GM12878 (cell line): ENCODE results near the gene ZACN. TPM values are rescaled to one million over a fixed set of nuclear protein-coding genes. Genes with fewer than 3 reads are reported as not detected.

Experiments
- ATAC-seq: fragments of 200-7000 bp; cut with Tn5 transposase; 3 replicates; pipeline ENCODE4 v1.9.1; 2020; ENCODE audit warnings: mild to moderate bottlenecking, moderate library complexity
- BruUV-seq: library from RNA; stranded (reverse); fragments of 400-500 nt; replicated peaks from 2 replicates; lab custom pipeline; 2021; lab: Mats Ljungman, UMichigan
- CTCF ChIA-PET: fragments of 300-600 bp; sonication (Branson Sonifier 250); formaldehyde crosslinking; extraction: SDS; loops from one replicate; lab custom pipeline; 2021; ENCODE audit warnings: inconsistent platforms; lab: Yijun Ruan, JAX
- POLR2A ChIA-PET: fragments of 350-600 bp; formaldehyde crosslinking; extraction: SDS; loops from one replicate; lab custom pipeline; 2021; ENCODE audit warnings: inconsistent platforms; lab: Charles Lee
- RAD21 ChIA-PET: fragments of 300-600 bp; sonication (Branson Sonifier 250); formaldehyde crosslinking; loops from one replicate; lab custom pipeline; 2023; ENCODE audit warnings: antibody characterized with exemption; ENCODE audit not compliant: unreplicated experiment; lab: Charles Lee
- SMC1A ChIA-PET: fragments of 300-600 bp; sonication (Branson Sonifier 250); formaldehyde crosslinking; loops from one replicate; lab custom pipeline; 2023; ENCODE audit not compliant: unreplicated experiment, uncharacterized antibody; lab: Charles Lee
- DNase-seq: peaks from one replicate; pipeline ENCODE4 v3.0.0-alpha.2; 2011; ENCODE audit warnings: low read depth, low spot score
- FAIRE-seq: peaks from 3 replicates; lab custom pipeline; 2011; peaks lifted over from hg19 to GRCh38; lab: Jason Lieb, UNC
- H2AFZ ChIP-seq: 2 replicates; pipeline ENCODE4 v1.6.0; 2011; ENCODE audit warnings: low read depth, low read length, control low read depth; ENCODE audit not compliant: control insufficient read depth
- H3K27ac ChIP-seq: 2 replicates; pipeline ENCODE4 v1.5.1; 2011; ENCODE audit warnings: control low read depth; ENCODE audit not compliant: control insufficient read depth, insufficient read depth
- H3K27me3 ChIP-seq, 2 experiments: replicated peaks in 1 of 2; 2 replicates each; pipeline versions ENCODE4 v1.6.0 to v1.6.1; 2011; ENCODE audit warnings: low read length in 1 of 2; ENCODE audit not compliant: control insufficient read depth in 2 of 2, insufficient read depth in 2 of 2
- H3K36me3 ChIP-seq, 2 experiments: 2 replicates each; pipeline ENCODE4 v1.5.1; 2011; ENCODE audit warnings: low read length in 1 of 2; ENCODE audit not compliant: control insufficient read depth in 2 of 2, insufficient read depth in 2 of 2
- H3K4me1 ChIP-seq: 2 replicates; pipeline ENCODE4 v1.6.1; 2011; ENCODE audit warnings: mild to moderate bottlenecking, low read length, moderate library complexity, mixed read lengths; ENCODE audit not compliant: control insufficient read depth, insufficient read depth
- H3K4me2 ChIP-seq: 2 replicates; pipeline ENCODE4 v1.6.0; 2011; ENCODE audit warnings: control low read depth; ENCODE audit not compliant: control insufficient read depth, insufficient read depth
- H3K4me3 ChIP-seq: fragments of 200-600 bp; sonication (generic); 2 replicates; pipeline ENCODE4 v1.5.1; 2016
- H3K79me2 ChIP-seq: 2 replicates; pipeline ENCODE4 v1.6.0; 2011; ENCODE audit warnings: low read length; ENCODE audit not compliant: control insufficient read depth, insufficient read depth
- H3K9ac ChIP-seq: 2 replicates; pipeline ENCODE4 v1.8.0; 2011; ENCODE audit warnings: low read length, control low read depth, mixed read lengths; ENCODE audit not compliant: control insufficient read depth, insufficient read depth
- H3K9me3 ChIP-seq: replicated peaks from 3 replicates; pipeline ENCODE4 v1.5.1; 2011; ENCODE audit warnings: mild to moderate bottlenecking, low read length; ENCODE audit not compliant: control insufficient read depth, insufficient read depth
- H4K20me1 ChIP-seq: 2 replicates; pipeline ENCODE4 v1.6.0; 2011; ENCODE audit not compliant: control insufficient read depth, insufficient read depth
- IKZF2 ChIP-seq, 2 experiments: fragments of 450-650 bp; IDR thresholded peaks; 2 replicates each; pipeline ENCODE4 v1.6.1; 2017; ENCODE audit warnings: mild to moderate bottlenecking in 2 of 2, moderate library complexity in 2 of 2
- JUNB ChIP-seq: IDR thresholded peaks from 2 replicates; pipeline ENCODE4 v1.6.1; 2016; ENCODE audit warnings: antibody characterized with exemption, mild to moderate bottlenecking
- KLF5 ChIP-seq: fragments of 450-650 bp; IDR thresholded peaks from 2 replicates; pipeline ENCODE4 v1.6.1; 2014; ENCODE audit warnings: mild to moderate bottlenecking; ENCODE audit not compliant: partially characterized antibody
- NBN ChIP-seq: fragments of 450-650 bp; IDR thresholded peaks from 2 replicates; pipeline ENCODE4 v1.6.1; 2016
- NR2C2 ChIP-seq: IDR thresholded peaks from 2 replicates; pipeline ENCODE4 v1.6.1; 2011; ENCODE audit warnings: borderline replicate concordance, low read depth; ENCODE audit not compliant: control insufficient read depth, insufficient read length
- POLR2AphosphoS2 ChIP-seq: IDR thresholded peaks from 2 replicates; pipeline ENCODE4 v1.6.1; 2011; ENCODE audit warnings: low read depth, mild to moderate bottlenecking, low read length, improper control_type of control experiment, moderate library complexity
- POLR2AphosphoS5 ChIP-seq: IDR thresholded peaks from 2 replicates; pipeline ENCODE4 v1.6.1; 2011; ENCODE audit warnings: mild to moderate bottlenecking, low read length, inconsistent platforms
- SIN3A ChIP-seq: IDR thresholded peaks from 2 replicates; pipeline ENCODE4 v1.6.1; 2012; ENCODE audit warnings: low read depth, low read length, improper control_type of control experiment
- SMAD1 ChIP-seq: fragments of 450-650 bp; IDR thresholded peaks from 2 replicates; pipeline ENCODE4 v1.6.1; 2018; ENCODE audit warnings: mild to moderate bottlenecking, low read depth; ENCODE audit not compliant: partially characterized antibody
- SREBF2 ChIP-seq: IDR thresholded peaks from 2 replicates; pipeline ENCODE4 v1.6.1; 2012; ENCODE audit warnings: mild to moderate bottlenecking, low read length
- SRF ChIP-seq, 2 experiments: IDR thresholded peaks; 2 replicates each; pipeline ENCODE4 v1.6.1; 2011; ENCODE audit warnings: low read depth in 2 of 2, low read length in 2 of 2, mild to moderate bottlenecking in 1 of 2, moderate library complexity in 1 of 2
- STAT1 ChIP-seq: fragments of 450-650 bp; conservative IDR thresholded peaks from 2 replicates; pipeline ENCODE4 v1.6.1; 2014; ENCODE audit warnings: antibody characterized with exemption, mild to moderate bottlenecking
- STAT3 ChIP-seq: IDR thresholded peaks from 2 replicates; pipeline ENCODE4 v1.6.1; 2011; ENCODE audit warnings: low read depth, low read length, improper control_type of control experiment
- TCF3 ChIP-seq: IDR thresholded peaks from 2 replicates; pipeline ENCODE4 v1.6.1; 2012; ENCODE audit warnings: low read depth, mild to moderate bottlenecking, low read length, borderline replicate concordance; ENCODE audit not compliant: insufficient read depth
- ZNF207 ChIP-seq: fragments of 450-650 bp; IDR thresholded peaks from 2 replicates; pipeline ENCODE4 v1.6.1; 2014; ENCODE audit warnings: antibody characterized with exemption, mild to moderate bottlenecking, borderline replicate concordance
- ZNF217 ChIP-seq: fragments of 450-650 bp; IDR thresholded peaks from 2 replicates; pipeline ENCODE4 v1.6.1; 2017; ENCODE audit warnings: antibody characterized with exemption, mild to moderate bottlenecking
- ZNF274 ChIP-seq: IDR thresholded peaks from one replicate; pipeline ENCODE4 v1.8.0; 2011; ENCODE audit not compliant: insufficient read length, insufficient read depth
- ZZZ3 ChIP-seq: IDR thresholded peaks from 2 replicates; pipeline ENCODE4 v1.6.1; 2011; ENCODE audit warnings: low read depth; ENCODE audit not compliant: control insufficient read depth, insufficient read length
- WGBS: methylation state at CpG from one replicate; pipeline ENCODE4 v1.1.6; 2016; ENCODE audit warnings: low lambda C conversion rate; ENCODE audit not compliant: insufficient replicate concordance, insufficient coverage; ENCODE audit errors: missing lambda C conversion rate; 5-methylcytosine and 5-hydroxymethylcytosine counted together
- in situ Hi-C: fragments of 300-500 bp; cut with MboI; formaldehyde crosslinking; loops from 9 replicates; pipeline ENCODE4 v1.14.3; 2018; ENCODE audit warnings: mixed read lengths
- intact Hi-C: fragments of 100-400 bp; cut with micrococcal nuclease; formaldehyde crosslinking; loops from one replicate; pipeline ENCODE4 v1.14.2; 2022; ENCODE audit not compliant: unreplicated experiment
- polyA plus RNA-seq, 11 experiments: library from polyadenylated mRNA; depleted of rRNA in 4 of 11; unstranded in 6 of 11; stranded (reverse) in 5 of 11; fragments of >200 nt; fragmentation: Nextera tagmentation in 4 of 11; fragmentation: Illumina TruSeq in 1 of 11; extraction: Ambion mirVana in 4 of 11; extraction: Trizol in 1 of 11; gene quantifications; 1 replicate in 1 of 11; 2 replicates in 10 of 11; pipeline versions ENCODE4 v1.2.1 to v1.2.3, GENCODE V29; 2011 to 2016; ENCODE audit warnings: inconsistent platforms in 2 of 11, missing spikeins in 2 of 11, low read depth in 1 of 11
- total RNA-seq, 4 experiments: library from RNA; depleted of rRNA in 3 of 4; stranded (reverse); fragments of >200 nt in 3 of 4; fragmentation: Illumina TruSeq in 1 of 4; extraction: Trizol in 1 of 4; gene quantifications; 2 replicates each; pipeline versions ENCODE4 v1.2.1 to v1.2.3, GENCODE V29; 2013 to 2021
- TF ChIP-seq, protein P1 (sequence below): fragments of 450-650 bp; IDR thresholded peaks from 2 replicates; pipeline ENCODE4 v1.6.1; 2017; ENCODE audit warnings: low read depth, mild to moderate bottlenecking, moderate library complexity
- TF ChIP-seq, protein P2 (sequence below): fragments of 450-650 bp; IDR thresholded peaks from 2 replicates; pipeline ENCODE4 v1.6.1; 2017; ENCODE audit warnings: mild to moderate bottlenecking, moderate library complexity

ZACN gene
- total and polyA plus RNA-seq, 10 of the 15 experiments (the other 5 are each of a cell fraction or from before 2014, with no cell fraction given): 0.06 to 11.3 (median 0.47) TPM; not detected in 2

DNA sequence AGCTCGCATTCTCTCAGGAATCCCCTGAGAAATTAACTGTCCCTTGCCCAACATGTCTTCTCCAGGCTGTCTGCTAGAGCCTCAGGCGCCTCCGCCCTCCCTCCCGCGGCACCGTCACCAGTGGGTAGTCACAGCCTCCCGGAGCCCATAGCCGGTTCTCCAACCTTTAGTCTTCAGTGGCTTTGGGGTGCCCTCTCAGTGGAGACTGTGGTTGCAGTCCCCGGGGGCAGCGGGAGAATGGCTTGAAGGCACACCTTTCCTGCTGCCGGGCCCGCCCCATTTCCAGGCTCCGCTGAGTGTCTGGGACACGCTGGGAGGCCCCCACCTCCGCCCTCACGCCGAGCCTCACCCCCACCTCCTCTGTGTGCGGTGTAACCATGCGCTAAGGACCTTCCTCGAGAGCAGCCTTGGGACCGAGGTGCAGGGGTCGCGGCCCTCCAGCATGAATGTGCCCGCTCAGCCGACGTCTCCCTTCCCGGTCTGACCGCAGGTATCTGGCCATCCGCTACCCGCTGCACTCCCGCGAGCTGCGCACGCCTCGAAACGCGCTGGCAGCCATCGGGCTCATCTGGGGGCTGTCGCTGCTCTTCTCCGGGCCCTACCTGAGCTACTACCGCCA, 2.7 kb upstream of the ZACN start:
- Histone ChIP-seq H2AFZ (no peak overlapping the region), H3K4me3 (no peak overlapping the region), H3K9ac (no peak overlapping the region), H3K79me2 (peaks cover 17% of the 10 kb centered on the region), H3K27me3 (peaks cover 7 to 26% of the 10 kb centered on the region in 2 experiments; a peak in 3 of 4 replicates), H3K4me1 (no peaks in the 10 kb centered on the region), H3K36me3 (no peaks in the 10 kb centered on the region), H3K27ac (no peak overlapping the region), H3K9me3 (no peaks in the 10 kb centered on the region), H3K4me2 (no peak overlapping the region), H4K20me1 (no peaks in the 10 kb centered on the region)
- TF ChIP-seq SRF (IDR thresholded peaks at IDR 0.05; ENCODE audit: low read depth in 2 of 2, low read length in 2 of 2) (no peak), JUNB (no peak), NBN (no peak), ZNF207 (no peak), ZZZ3 (no peak), SREBF2 (no peak), TCF3 (no peak), IKZF2 (IDR thresholded peaks at IDR 0.05) (no peak), NR2C2 (no peak), POLR2AphosphoS5 (no peak), SMAD1 (no peak), STAT3 (no peak), POLR2AphosphoS2 (no peak), ZNF274 (no peak), STAT1 (no peak), SIN3A (no peak), KLF5 (no peak), ZNF217 (no peak)
- TF ChIP-seq, protein P1, sequence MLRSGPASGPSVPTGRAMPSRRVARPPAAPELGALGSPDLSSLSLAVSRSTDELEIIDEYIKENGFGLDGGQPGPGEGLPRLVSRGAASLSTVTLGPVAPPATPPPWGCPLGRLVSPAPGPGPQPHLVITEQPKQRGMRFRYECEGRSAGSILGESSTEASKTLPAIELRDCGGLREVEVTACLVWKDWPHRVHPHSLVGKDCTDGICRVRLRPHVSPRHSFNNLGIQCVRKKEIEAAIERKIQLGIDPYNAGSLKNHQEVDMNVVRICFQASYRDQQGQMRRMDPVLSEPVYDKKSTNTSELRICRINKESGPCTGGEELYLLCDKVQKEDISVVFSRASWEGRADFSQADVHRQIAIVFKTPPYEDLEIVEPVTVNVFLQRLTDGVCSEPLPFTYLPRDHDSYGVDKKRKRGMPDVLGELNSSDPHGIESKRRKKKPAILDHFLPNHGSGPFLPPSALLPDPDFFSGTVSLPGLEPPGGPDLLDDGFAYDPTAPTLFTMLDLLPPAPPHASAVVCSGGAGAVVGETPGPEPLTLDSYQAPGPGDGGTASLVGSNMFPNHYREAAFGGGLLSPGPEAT: no peak
- TF ChIP-seq, protein P2, sequence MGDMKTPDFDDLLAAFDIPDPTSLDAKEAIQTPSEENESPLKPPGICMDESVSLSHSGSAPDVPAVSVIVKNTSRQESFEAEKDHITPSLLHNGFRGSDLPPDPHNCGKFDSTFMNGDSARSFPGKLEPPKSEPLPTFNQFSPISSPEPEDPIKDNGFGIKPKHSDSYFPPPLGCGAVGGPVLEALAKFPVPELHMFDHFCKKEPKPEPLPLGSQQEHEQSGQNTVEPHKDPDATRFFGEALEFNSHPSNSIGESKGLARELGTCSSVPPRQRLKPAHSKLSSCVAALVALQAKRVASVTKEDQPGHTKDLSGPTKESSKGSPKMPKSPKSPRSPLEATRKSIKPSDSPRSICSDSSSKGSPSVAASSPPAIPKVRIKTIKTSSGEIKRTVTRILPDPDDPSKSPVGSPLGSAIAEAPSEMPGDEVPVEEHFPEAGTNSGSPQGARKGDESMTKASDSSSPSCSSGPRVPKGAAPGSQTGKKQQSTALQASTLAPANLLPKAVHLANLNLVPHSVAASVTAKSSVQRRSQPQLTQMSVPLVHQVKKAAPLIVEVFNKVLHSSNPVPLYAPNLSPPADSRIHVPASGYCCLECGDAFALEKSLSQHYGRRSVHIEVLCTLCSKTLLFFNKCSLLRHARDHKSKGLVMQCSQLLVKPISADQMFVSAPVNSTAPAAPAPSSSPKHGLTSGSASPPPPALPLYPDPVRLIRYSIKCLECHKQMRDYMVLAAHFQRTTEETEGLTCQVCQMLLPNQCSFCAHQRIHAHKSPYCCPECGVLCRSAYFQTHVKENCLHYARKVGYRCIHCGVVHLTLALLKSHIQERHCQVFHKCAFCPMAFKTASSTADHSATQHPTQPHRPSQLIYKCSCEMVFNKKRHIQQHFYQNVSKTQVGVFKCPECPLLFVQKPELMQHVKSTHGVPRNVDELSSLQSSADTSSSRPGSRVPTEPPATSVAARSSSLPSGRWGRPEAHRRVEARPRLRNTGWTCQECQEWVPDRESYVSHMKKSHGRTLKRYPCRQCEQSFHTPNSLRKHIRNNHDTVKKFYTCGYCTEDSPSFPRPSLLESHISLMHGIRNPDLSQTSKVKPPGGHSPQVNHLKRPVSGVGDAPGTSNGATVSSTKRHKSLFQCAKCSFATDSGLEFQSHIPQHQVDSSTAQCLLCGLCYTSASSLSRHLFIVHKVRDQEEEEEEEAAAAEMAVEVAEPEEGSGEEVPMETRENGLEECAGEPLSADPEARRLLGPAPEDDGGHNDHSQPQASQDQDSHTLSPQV: no peak
- ChIA-PET RAD21 (no interaction called here), POLR2A (no interaction called here), SMC1A (no interaction called here), CTCF (no interaction called here)
- 21% methylated on average over 37 of the region's 41 CpGs for WGBS
- in situ Hi-C loops (no loop called here), intact Hi-C loops (no loop called here)
- BruUV-seq: no TSS peak
- DNase-seq (no peak), ATAC-seq (no peak), FAIRE-seq (no peak)
